H9 (cell line): ENCODE results near the gene DUS2. TPM values are rescaled to one million over a fixed set of nuclear protein-coding genes. Genes with fewer than 3 reads are reported as not detected.

Experiments used
- DNase-seq: peaks from one replicate; pipeline ENCODE4 v3.0.0-alpha.2; 2017
- H2AFZ ChIP-seq: one replicate; pipeline ENCODE4 v1.6.1; 2013; ENCODE audit warnings: mild to moderate bottlenecking, low read length, control low read depth, moderate library complexity
- H2AK5ac ChIP-seq: 2 replicates; pipeline ENCODE4 v1.6.1; 2013; ENCODE audit warnings: low read length, control low read depth, mixed read lengths; ENCODE audit not compliant: insufficient read length
- H2BK120ac ChIP-seq: one replicate; pipeline ENCODE4 v1.6.1; 2013; ENCODE audit warnings: low read depth, mild to moderate bottlenecking, low read length, control low read depth, inconsistent platforms; ENCODE audit not compliant: poor library complexity, severe bottlenecking
- H2BK12ac ChIP-seq: 2 replicates; pipeline ENCODE4 v1.6.1; 2013; ENCODE audit warnings: low read length, control low read depth, mixed read lengths, low read depth; ENCODE audit not compliant: insufficient read length
- H2BK15ac ChIP-seq: 2 replicates; pipeline ENCODE4 v1.6.1; 2013; ENCODE audit warnings: low read depth, low read length, control low read depth
- H2BK20ac ChIP-seq: one replicate; pipeline ENCODE4 v1.6.1; 2013; ENCODE audit warnings: low read depth, mild to moderate bottlenecking, low read length, control low read depth, inconsistent platforms; ENCODE audit not compliant: poor library complexity, severe bottlenecking
- H2BK5ac ChIP-seq: 2 replicates; pipeline ENCODE4 v1.6.1; 2013; ENCODE audit warnings: low read length, control low read depth, mixed read lengths; ENCODE audit not compliant: insufficient read length
- H3K14ac ChIP-seq: 2 replicates; pipeline ENCODE4 v1.6.1; 2013; ENCODE audit warnings: low read length, control low read depth; ENCODE audit not compliant: insufficient read depth
- H3K18ac ChIP-seq: 2 replicates; pipeline ENCODE4 v1.6.1; 2013; ENCODE audit warnings: low read depth, mild to moderate bottlenecking, mixed read lengths, low read length, control low read depth; ENCODE audit not compliant: insufficient read length
- H3K23ac ChIP-seq: 2 replicates; pipeline ENCODE4 v1.6.1; 2013; ENCODE audit warnings: low read length, control low read depth, mixed read lengths, low read depth; ENCODE audit not compliant: insufficient read length
- H3K23me2 ChIP-seq: 2 replicates; pipeline ENCODE4 v1.6.1; 2013; ENCODE audit warnings: low read depth, mild to moderate bottlenecking, mixed read lengths, low read length, control low read depth; ENCODE audit not compliant: insufficient read length, poor library complexity, severe bottlenecking
- H3K27ac ChIP-seq: 2 replicates; pipeline ENCODE4 v1.5.1; 2013; ENCODE audit warnings: low read length, control low read depth, mixed read lengths, low read depth; ENCODE audit not compliant: insufficient read length
- H3K27me3 ChIP-seq: 2 replicates; pipeline ENCODE4 v1.6.1; 2013; ENCODE audit warnings: low read length, control low read depth, inconsistent platforms; ENCODE audit not compliant: insufficient read depth
- H3K4ac ChIP-seq: 2 replicates; pipeline ENCODE4 v1.6.1; 2013; ENCODE audit warnings: low read depth, mild to moderate bottlenecking, control low read depth, inconsistent platforms, low read length, moderate library complexity
- H3K4me1 ChIP-seq: 2 replicates; pipeline ENCODE4 v1.6.1; 2013; ENCODE audit warnings: low read length, control low read depth, inconsistent platforms; ENCODE audit not compliant: insufficient read depth
- H3K4me2 ChIP-seq: 2 replicates; pipeline ENCODE4 v1.6.1; 2013; ENCODE audit warnings: low read length, control low read depth, mixed read lengths; ENCODE audit not compliant: insufficient read length, insufficient read depth
- H3K56ac ChIP-seq: 2 replicates; pipeline ENCODE4 v1.6.1; 2013; ENCODE audit warnings: low read depth, mild to moderate bottlenecking, mixed read lengths, low read length, control low read depth; ENCODE audit not compliant: insufficient read length
- H3K79me1 ChIP-seq: 2 replicates; pipeline ENCODE4 v1.6.1; 2013; ENCODE audit warnings: low read depth, mild to moderate bottlenecking, moderate library complexity, low read length, control low read depth, inconsistent platforms; ENCODE audit not compliant: insufficient read depth, poor library complexity, severe bottlenecking
- H3K79me2 ChIP-seq: 2 replicates; pipeline ENCODE4 v1.6.1; 2013; ENCODE audit warnings: low read length, control low read depth, inconsistent platforms; ENCODE audit not compliant: insufficient read depth
- H3K9ac ChIP-seq: 2 replicates; pipeline ENCODE4 v1.6.1; 2013; ENCODE audit warnings: low read length, control low read depth, mixed read lengths; ENCODE audit not compliant: insufficient read length; ENCODE audit errors: extremely low read depth
- H3K9me3 ChIP-seq: one replicate; pipeline ENCODE4 v1.6.1; 2013; ENCODE audit warnings: low read depth, low read length, inconsistent platforms; ENCODE audit not compliant: control insufficient read depth
- H3T11ph ChIP-seq: one replicate; pipeline ENCODE4 v1.6.1; 2013; ENCODE audit warnings: mild to moderate bottlenecking, low read length, control low read depth, inconsistent platforms
- H4K20me1 ChIP-seq: one replicate; pipeline ENCODE4 v1.6.1; 2013; ENCODE audit not compliant: control insufficient read depth, insufficient read length, insufficient read depth
- H4K5ac ChIP-seq: 2 replicates; pipeline ENCODE4 v1.6.1; 2013; ENCODE audit warnings: low read depth, mild to moderate bottlenecking, mixed read lengths, low read length, control low read depth; ENCODE audit not compliant: insufficient read length
- H4K8ac ChIP-seq: replicated peaks from 2 replicates; pipeline ENCODE4 v1.6.1; 2013; ENCODE audit warnings: low read length, control low read depth, mixed read lengths, low read depth; ENCODE audit not compliant: insufficient read length
- H4K91ac ChIP-seq: 2 replicates; pipeline ENCODE4 v1.6.1; 2013; ENCODE audit warnings: low read depth, mild to moderate bottlenecking, moderate library complexity, mixed read lengths, low read length, control low read depth; ENCODE audit not compliant: insufficient read length
- H3K27ac Mint-ChIP-seq, 3 experiments: 2 replicates in 2 of 3; 3 replicates in 1 of 3; pipeline ENCODE4 v1.8.0; 2020 to 2021; ENCODE audit warnings: mixed read lengths in 3 of 3, mild to moderate bottlenecking in 1 of 3, moderate library complexity in 1 of 3
- H3K27me3 Mint-ChIP-seq: 2 replicates; pipeline ENCODE4 v1.8.0; 2021; ENCODE audit warnings: low read depth, mild to moderate bottlenecking, moderate library complexity, mixed read lengths
- H3K36me3 Mint-ChIP-seq, 3 experiments: 2 replicates in 2 of 3; 3 replicates in 1 of 3; pipeline ENCODE4 v1.8.0; 2020 to 2021; ENCODE audit warnings: low read depth in 3 of 3, mixed read lengths in 3 of 3; ENCODE audit not compliant: insufficient read depth in 1 of 3
- H3K4me1 Mint-ChIP-seq, 2 experiments: 2 replicates each; pipeline ENCODE4 v1.8.0; 2020; ENCODE audit warnings: mixed read lengths in 2 of 2
- H3K4me3 Mint-ChIP-seq, 2 experiments: 2 replicates in 1 of 2; 3 replicates in 1 of 2; pipeline ENCODE4 v1.8.0; 2020 to 2021; ENCODE audit warnings: mild to moderate bottlenecking in 2 of 2, mixed read lengths in 2 of 2, moderate library complexity in 1 of 2
- H3K9me3 Mint-ChIP-seq, 2 experiments: 2 replicates in 1 of 2; 3 replicates in 1 of 2; pipeline ENCODE4 v1.8.0; 2020; ENCODE audit warnings: mild to moderate bottlenecking in 2 of 2, mixed read lengths in 2 of 2, moderate library complexity in 1 of 2
- WGBS: extraction: QIAGEN DNeasy Blood & Tissue Kit; methylation state at CpG from one replicate; pipeline ENCODE4 v1.1.7; 2013; ENCODE audit warnings: missing lambda C conversion rate, low lambda C conversion rate, mixed read lengths; ENCODE audit not compliant: insufficient read length; ENCODE audit errors: extremely low coverage; 5-methylcytosine and 5-hydroxymethylcytosine counted together
- total RNA-seq: library from RNA; stranded (reverse); gene quantifications from 2 replicates; pipeline ENCODE4 v1.2.1, GENCODE V29; 2021
- TF ChIP-seq, protein P1 (sequence below): fragments of 200-600 bp; sonication (generic); conservative IDR thresholded peaks from 3 replicates; pipeline ENCODE4 v1.8.0; 2021; ENCODE audit warnings: antibody characterized with exemption, mild to moderate bottlenecking

The DUS2 gene
- total RNA-seq, 1 experiment from 2014 or later, result 28.5 TPM

DNA sequence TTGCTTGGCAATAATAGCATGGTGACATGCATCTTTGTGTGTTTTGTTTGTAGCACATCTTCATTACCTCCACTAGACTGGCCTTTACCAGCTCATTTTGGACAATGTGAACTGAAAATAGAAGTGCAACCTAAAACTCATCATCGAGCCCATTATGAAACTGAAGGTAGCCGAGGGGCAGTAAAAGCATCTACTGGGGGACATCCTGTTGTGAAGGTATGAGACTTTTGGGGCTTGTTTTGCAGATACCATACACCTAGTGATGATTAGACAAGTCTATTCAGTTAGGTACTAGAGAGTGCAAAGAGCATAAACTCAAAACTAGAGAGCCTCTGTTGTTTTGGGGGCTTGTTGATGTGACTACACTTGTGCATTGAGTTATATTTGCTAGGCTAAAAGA is 103.3 kb downstream of the DUS2 start:
- Histone ChIP-seq H3K56ac (no peak overlapping the region), H3K27me3 (no peaks in the 10 kb centered on the region), H3K79me1 (peaks cover 2% of the 10 kb centered on the region), H2BK20ac (no peak overlapping the region), H3K4me1 (no peaks in the 10 kb centered on the region; the same call in 1 of the 2 replicates), H3K23ac (no peak overlapping the region), H3K23me2 (no peaks in the 10 kb centered on the region), H3K18ac (no peak overlapping the region), H3K9ac (no peak overlapping the region), H2AFZ (no peak overlapping the region), H3T11ph (no peak overlapping the region), H2BK120ac (no peak overlapping the region), H2BK15ac (no peak overlapping the region), H3K14ac (no peak overlapping the region), H3K4ac (no peak overlapping the region), H3K4me2 (no peak overlapping the region), H2BK5ac (no peak overlapping the region), H4K5ac (no peak overlapping the region), H4K20me1 (no peaks in the 10 kb centered on the region), H2AK5ac (no peak overlapping the region), H4K8ac (no peak overlapping the region), H3K79me2 (peaks cover 1% of the 10 kb centered on the region; the same call in 1 of the 2 replicates), H4K91ac (no peak overlapping the region), H3K9me3 (no peaks in the 10 kb centered on the region), H2BK12ac (no peak overlapping the region), H3K27ac (no peak overlapping the region)
- Mint-ChIP-seq H3K36me3 (peaks cover 4 to 7% (median 6%) of the 10 kb centered on the region in 3 experiments; a peak in 4 of 7 replicates), H3K4me3 (no peak overlapping the region), H3K27ac (no peak overlapping the region), H3K9me3 (no peaks in the 10 kb centered on the region; a peak in 1 of 5 replicates), H3K4me1 (no peaks in the 10 kb centered on the region), H3K27me3 (no peaks in the 10 kb centered on the region)
- WGBS, result no CpG with 5 or more reads among the region's 2 CpGs
- TF ChIP-seq, protein P1, sequence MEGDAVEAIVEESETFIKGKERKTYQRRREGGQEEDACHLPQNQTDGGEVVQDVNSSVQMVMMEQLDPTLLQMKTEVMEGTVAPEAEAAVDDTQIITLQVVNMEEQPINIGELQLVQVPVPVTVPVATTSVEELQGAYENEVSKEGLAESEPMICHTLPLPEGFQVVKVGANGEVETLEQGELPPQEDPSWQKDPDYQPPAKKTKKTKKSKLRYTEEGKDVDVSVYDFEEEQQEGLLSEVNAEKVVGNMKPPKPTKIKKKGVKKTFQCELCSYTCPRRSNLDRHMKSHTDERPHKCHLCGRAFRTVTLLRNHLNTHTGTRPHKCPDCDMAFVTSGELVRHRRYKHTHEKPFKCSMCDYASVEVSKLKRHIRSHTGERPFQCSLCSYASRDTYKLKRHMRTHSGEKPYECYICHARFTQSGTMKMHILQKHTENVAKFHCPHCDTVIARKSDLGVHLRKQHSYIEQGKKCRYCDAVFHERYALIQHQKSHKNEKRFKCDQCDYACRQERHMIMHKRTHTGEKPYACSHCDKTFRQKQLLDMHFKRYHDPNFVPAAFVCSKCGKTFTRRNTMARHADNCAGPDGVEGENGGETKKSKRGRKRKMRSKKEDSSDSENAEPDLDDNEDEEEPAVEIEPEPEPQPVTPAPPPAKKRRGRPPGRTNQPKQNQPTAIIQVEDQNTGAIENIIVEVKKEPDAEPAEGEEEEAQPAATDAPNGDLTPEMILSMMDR, result no peak
- no peak for DNase-seq
